ENCODE results near the gene THOC7. TPM values are rescaled to one million over a fixed set of nuclear protein-coding genes. Genes with fewer than 3 reads are reported as not detected.

The THOC7 gene
- total and polyA plus RNA-seq, 12 donors: 34.8 to 144 (median 65.7) TPM

DNA sequence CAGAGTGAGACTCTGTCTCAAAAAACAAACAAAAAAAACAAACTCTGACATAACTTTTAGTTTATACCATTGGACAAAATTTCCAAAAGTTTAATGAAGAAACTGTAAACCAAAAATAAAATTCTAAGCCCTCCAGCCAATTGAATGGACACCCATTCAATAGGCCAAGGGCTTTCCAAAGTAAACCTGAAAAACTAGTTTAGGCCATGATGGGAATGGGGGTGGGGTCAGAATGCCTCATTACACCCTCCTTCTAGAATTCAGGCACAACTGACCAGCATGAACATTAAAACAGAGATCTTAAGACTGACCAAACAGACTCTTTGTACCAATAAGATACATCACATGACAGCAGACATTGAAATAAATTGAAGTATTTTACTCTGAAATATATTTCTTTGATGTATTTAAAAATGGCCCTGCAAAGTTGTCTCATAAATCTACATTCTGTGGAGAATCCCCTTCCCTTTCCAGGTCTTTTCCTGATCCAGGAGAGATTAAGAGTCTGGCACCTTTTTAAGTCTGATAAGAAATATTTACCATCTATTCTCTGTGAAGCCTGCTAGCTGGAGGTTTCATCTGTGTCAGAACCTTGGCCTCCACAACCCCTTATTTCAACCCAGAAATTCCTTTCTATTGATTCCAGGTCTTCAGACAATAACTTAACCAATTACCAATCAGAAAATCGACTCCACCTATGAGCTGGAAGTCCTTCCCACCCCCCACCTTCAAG, 15.7 kb downstream of the THOC7 start:
- Histone ChIP-seq H3K9me3 (replicated peaks in 1 of 3) (no peaks in the 10 kb centered on the region), H3K36me3 (replicated peaks in 1 of 2) (no peaks in the 10 kb centered on the region), H3K4me3 (no peak overlapping the region), H3K27me3 (no peaks in the 10 kb centered on the region), H3K27ac (no peak overlapping the region), H3K4me1 (replicated peaks in 1 of 2) (no peaks in the 10 kb centered on the region)
- no peak for DNase-seq
- no peak for TF ChIP-seq POLR2A (IDR thresholded peaks at IDR 0.05)
- TF ChIP-seq, protein P1, sequence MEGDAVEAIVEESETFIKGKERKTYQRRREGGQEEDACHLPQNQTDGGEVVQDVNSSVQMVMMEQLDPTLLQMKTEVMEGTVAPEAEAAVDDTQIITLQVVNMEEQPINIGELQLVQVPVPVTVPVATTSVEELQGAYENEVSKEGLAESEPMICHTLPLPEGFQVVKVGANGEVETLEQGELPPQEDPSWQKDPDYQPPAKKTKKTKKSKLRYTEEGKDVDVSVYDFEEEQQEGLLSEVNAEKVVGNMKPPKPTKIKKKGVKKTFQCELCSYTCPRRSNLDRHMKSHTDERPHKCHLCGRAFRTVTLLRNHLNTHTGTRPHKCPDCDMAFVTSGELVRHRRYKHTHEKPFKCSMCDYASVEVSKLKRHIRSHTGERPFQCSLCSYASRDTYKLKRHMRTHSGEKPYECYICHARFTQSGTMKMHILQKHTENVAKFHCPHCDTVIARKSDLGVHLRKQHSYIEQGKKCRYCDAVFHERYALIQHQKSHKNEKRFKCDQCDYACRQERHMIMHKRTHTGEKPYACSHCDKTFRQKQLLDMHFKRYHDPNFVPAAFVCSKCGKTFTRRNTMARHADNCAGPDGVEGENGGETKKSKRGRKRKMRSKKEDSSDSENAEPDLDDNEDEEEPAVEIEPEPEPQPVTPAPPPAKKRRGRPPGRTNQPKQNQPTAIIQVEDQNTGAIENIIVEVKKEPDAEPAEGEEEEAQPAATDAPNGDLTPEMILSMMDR (IDR thresholded peaks at IDR 0.05): no peak
- intact Hi-C loops (cut with DNase I): no loop called here
- WGBS, 4 donors: 77 to 88% (median 82%) methylated on average over 1 of the region's 1 CpG

DNA sequence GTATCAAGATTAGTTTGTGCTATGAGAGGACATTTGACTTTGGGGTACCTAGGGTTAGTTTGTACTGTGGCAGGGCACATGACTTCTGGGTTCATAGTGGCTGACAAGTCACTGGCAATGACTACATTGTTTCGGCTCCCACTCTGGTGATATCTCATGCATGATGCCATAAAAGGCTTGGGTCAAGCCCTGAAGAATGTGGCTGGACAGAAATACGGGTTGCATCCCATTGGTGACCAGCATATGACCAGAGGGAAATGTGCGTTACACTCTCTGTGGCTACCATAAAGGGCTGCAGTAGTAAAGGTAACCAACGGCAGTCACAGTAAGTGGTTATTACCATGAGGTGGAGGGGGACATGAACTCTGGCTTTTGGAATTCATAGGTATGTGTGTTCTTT, 18.4 kb downstream of the THOC7 start:
- TF ChIP-seq POLR2A (IDR thresholded peaks at IDR 0.05): no peak
- TF ChIP-seq, protein P1 (IDR thresholded peaks at IDR 0.05): no peak
- no peaks in the 10 kb centered on the region for H3K27me3 ChIP-seq
- no peaks in the 10 kb centered on the region for H3K9me3 ChIP-seq (replicated peaks in 1 of 3)
- H3K27ac ChIP-seq: no peak overlapping the region
- 89 to 95% (median 92%) methylated on average over 4 of the region's 4 CpGs for WGBS, 4 donors
- H3K4me1 ChIP-seq (replicated peaks in 1 of 2): no peaks in the 10 kb centered on the region
- no peak overlapping the region for H3K4me3 ChIP-seq
- H3K36me3 ChIP-seq (replicated peaks in 1 of 2): no peaks in the 10 kb centered on the region
- intact Hi-C loops (cut with DNase I): no loop called here
- DNase-seq: no peak

DNA sequence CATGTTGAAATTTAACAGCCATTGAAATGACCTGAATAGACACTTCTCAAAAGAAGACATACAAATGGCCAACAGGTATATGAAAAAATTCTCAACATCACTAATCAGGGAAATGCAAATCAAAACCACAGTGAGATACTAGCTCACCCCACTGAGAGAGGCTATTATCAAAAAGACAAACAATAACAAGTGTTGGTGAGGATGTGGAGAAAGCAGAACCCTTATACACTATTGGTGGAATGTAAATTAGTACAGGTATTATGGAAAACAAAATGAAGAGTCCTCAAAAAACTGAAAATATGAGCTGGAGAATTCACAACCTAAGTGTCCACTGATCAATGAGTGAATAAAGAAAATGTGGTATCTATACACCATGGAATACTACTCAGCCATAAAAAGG, 21.5 kb downstream of the THOC7 start:
- Histone ChIP-seq H3K27ac (no peak overlapping the region), H3K9me3 (replicated peaks in 1 of 3) (no peaks in the 10 kb centered on the region), H3K4me3 (no peak overlapping the region), H3K36me3 (replicated peaks in 1 of 2) (no peaks in the 10 kb centered on the region), H3K27me3 (no peaks in the 10 kb centered on the region), H3K4me1 (replicated peaks in 1 of 2) (no peaks in the 10 kb centered on the region)
- no peak for DNase-seq
- no peak for TF ChIP-seq POLR2A (IDR thresholded peaks at IDR 0.05)
- TF ChIP-seq, protein P1 (IDR thresholded peaks at IDR 0.05): no peak
- intact Hi-C loops (cut with DNase I): no loop called here

DNA sequence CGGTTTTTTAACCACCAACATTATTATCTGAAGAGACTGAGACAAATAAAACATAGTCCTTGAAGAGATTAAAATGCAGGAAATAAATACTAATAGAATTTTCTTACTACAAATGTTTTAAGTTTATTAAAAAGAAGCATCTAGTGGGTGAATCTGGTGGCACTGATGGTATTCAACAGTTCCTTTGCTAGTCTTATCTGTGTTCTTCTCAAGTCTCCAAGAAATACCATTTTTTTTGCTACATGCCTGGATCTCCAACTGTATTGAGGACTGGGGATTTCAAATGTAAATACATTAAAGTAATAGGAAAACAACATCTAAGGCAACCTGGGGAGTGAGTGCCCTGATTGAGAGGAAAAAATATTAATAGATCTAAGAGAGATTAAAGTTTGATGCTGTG, 21.9 kb downstream of the THOC7 start:
- WGBS, 4 donors: 0 to 34% (median 1%) methylated on average over 1 of the region's 1 CpG
- intact Hi-C loops (cut with DNase I): no loop called here

More for the DNA sequence above, 21.9 kb downstream of the THOC7 start:
- H3K36me3 ChIP-seq (replicated peaks in 1 of 2): no peaks in the 10 kb centered on the region
- no peaks in the 10 kb centered on the region for H3K27me3 ChIP-seq
- no peaks in the 10 kb centered on the region for H3K4me1 ChIP-seq (replicated peaks in 1 of 2)
- DNase-seq: no peak
- H3K4me3 ChIP-seq: no peak overlapping the region
- no peak for TF ChIP-seq POLR2A (IDR thresholded peaks at IDR 0.05)
- TF ChIP-seq, protein P1 (IDR thresholded peaks at IDR 0.05): no peak
- no peak overlapping the region for H3K27ac ChIP-seq
- no peaks in the 10 kb centered on the region for H3K9me3 ChIP-seq (replicated peaks in 1 of 3)

Data from adrenal gland (tissue), 12 donors.